ENCODE results near the gene FGF4.

DNA sequence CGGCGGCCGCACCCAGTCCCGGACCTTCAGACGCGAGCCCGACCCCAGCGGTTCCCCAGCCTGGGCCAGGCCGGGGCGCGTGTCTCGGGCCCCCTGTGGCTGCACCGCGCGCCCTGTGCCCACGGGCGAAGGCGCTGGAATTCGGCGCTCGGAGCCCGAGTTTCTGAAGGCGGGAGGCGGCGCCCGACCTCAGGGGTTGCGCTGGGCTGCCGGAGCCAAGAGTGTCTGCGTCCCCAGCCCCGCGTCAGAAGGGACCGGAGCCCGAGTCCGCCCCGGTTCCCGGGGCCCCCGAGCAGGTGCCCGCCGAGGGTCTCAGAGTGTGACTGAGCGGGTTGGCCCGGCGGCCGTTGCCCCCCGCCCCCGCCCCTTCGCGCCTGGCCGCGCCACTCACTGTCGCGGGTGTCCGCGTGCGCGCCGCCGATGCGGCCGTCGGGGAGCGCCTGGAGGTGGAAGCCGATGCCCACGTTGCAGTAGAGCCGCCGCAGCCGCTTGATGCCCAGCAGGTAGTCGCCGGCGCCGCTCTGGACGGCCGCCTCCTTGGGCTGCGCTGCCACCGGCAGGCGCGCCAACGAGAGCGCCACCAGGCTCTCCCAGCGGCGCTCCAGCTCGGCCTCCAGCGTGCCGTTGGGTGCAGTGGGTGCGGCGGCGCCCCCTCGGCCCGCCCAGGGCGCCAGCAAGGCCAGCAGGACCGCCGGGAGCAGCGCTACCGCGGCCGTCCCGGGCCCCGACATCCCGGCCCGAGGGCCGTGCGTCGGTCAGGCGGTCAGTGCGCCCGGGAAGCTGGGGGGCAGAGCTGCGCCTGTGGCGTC, 583 bp downstream of the FGF4 start:
- TF ChIP-seq, protein P1, sequence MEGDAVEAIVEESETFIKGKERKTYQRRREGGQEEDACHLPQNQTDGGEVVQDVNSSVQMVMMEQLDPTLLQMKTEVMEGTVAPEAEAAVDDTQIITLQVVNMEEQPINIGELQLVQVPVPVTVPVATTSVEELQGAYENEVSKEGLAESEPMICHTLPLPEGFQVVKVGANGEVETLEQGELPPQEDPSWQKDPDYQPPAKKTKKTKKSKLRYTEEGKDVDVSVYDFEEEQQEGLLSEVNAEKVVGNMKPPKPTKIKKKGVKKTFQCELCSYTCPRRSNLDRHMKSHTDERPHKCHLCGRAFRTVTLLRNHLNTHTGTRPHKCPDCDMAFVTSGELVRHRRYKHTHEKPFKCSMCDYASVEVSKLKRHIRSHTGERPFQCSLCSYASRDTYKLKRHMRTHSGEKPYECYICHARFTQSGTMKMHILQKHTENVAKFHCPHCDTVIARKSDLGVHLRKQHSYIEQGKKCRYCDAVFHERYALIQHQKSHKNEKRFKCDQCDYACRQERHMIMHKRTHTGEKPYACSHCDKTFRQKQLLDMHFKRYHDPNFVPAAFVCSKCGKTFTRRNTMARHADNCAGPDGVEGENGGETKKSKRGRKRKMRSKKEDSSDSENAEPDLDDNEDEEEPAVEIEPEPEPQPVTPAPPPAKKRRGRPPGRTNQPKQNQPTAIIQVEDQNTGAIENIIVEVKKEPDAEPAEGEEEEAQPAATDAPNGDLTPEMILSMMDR (IDR thresholded peaks at IDR 0.05), result no peak
- no peak for TF ChIP-seq POLR2AphosphoS5 (IDR thresholded peaks at IDR 0.05)
- TF ChIP-seq POLR2A (IDR thresholded peaks at IDR 0.05; ENCODE audit: low read depth), result no peak

Measured in esophagus muscularis mucosa (tissue), 3 donors.